GM23248 (cell line): Measurements from ENCODE around the gene CORIN. TPM values are rescaled to one million over a fixed set of nuclear protein-coding genes. Genes with fewer than 3 reads are reported as not detected.

Experiments used
- DNase-seq: peaks from one replicate; pipeline ENCODE4 v3.0.0-alpha.2; 2015
- H2AFZ ChIP-seq: fragments of 200-600 bp; sonication (generic); 2 replicates; pipeline ENCODE4 v1.6.1; 2016; ENCODE audit warnings: antibody characterized with exemption
- H3F3A ChIP-seq: fragments of 200-600 bp; sonication (generic); 2 replicates; pipeline ENCODE4 v1.6.1; 2016; ENCODE audit warnings: mild to moderate bottlenecking, antibody characterized with exemption, mixed run types; ENCODE audit not compliant: insufficient read depth
- H3K27ac ChIP-seq: fragments of 200-600 bp; sonication (generic); 2 replicates; pipeline ENCODE4 v1.5.1; 2016; ENCODE audit warnings: mild to moderate bottlenecking
- H3K27me3 ChIP-seq: fragments of 200-600 bp; sonication (generic); replicated peaks from 2 replicates; pipeline ENCODE4 v1.6.1; 2016; ENCODE audit warnings: mild to moderate bottlenecking; ENCODE audit not compliant: insufficient read depth
- H3K36me3 ChIP-seq: fragments of 200-600 bp; sonication (generic); 2 replicates; pipeline ENCODE4 v1.6.1; 2016; ENCODE audit warnings: low read depth, mild to moderate bottlenecking
- H3K4me1 ChIP-seq: fragments of 200-600 bp; sonication (generic); 2 replicates; pipeline ENCODE4 v1.6.1; 2016; ENCODE audit warnings: mild to moderate bottlenecking; ENCODE audit not compliant: insufficient read depth
- H3K4me2 ChIP-seq: fragments of 200-600 bp; sonication (generic); one replicate; pipeline ENCODE4 v1.6.1; 2016; ENCODE audit warnings: mild to moderate bottlenecking; ENCODE audit not compliant: unreplicated experiment
- H3K4me3 ChIP-seq: fragments of 200-600 bp; sonication (generic); 2 replicates; pipeline ENCODE4 v1.5.1; 2016; ENCODE audit warnings: mild to moderate bottlenecking
- H3K79me2 ChIP-seq: fragments of 200-600 bp; sonication (generic); 2 replicates; pipeline ENCODE4 v1.6.1; 2016; ENCODE audit warnings: mild to moderate bottlenecking; ENCODE audit not compliant: insufficient read depth
- H3K9ac ChIP-seq: fragments of 200-600 bp; sonication (generic); 2 replicates; pipeline ENCODE4 v1.6.1; 2016; ENCODE audit warnings: mild to moderate bottlenecking
- H3K9me2 ChIP-seq: fragments of 200-600 bp; sonication (generic); 2 replicates; pipeline ENCODE4 v1.6.1; 2016; ENCODE audit warnings: mixed run types, mild to moderate bottlenecking, moderate library complexity; ENCODE audit not compliant: insufficient read depth
- H3K9me3 ChIP-seq: fragments of 200-600 bp; sonication (generic); one replicate; pipeline ENCODE4 v1.6.1; 2017; ENCODE audit warnings: low read depth
- H4K20me1 ChIP-seq: fragments of 200-600 bp; sonication (generic); 2 replicates; pipeline ENCODE4 v1.6.0; 2016; ENCODE audit not compliant: insufficient read depth
- EZH2 ChIP-seq: fragments of 200-600 bp; sonication (generic); IDR thresholded peaks from 2 replicates; pipeline ENCODE4 v1.6.1; 2018; ENCODE audit warnings: antibody characterized with exemption, mild to moderate bottlenecking; ENCODE audit not compliant: insufficient read depth, poor library complexity, severe bottlenecking
- EZH2phosphoT487 ChIP-seq: fragments of 200-600 bp; sonication (generic); IDR thresholded peaks from 2 replicates; pipeline ENCODE4 v1.6.1; 2018; ENCODE audit warnings: antibody characterized with exemption, moderate library complexity, mild to moderate bottlenecking, low read depth; ENCODE audit not compliant: insufficient read depth
- WGBS, 2 experiments: methylation state at CpG; one replicate each; pipeline ENCODE4 v1.1.6; 2015 to 2017; ENCODE audit warnings: low lambda C conversion rate in 2 of 2, low coverage in 1 of 2; ENCODE audit errors: missing lambda C conversion rate in 2 of 2; 5-methylcytosine and 5-hydroxymethylcytosine counted together
- in situ Hi-C: fragments of 300-500 bp; cut with MboI; formaldehyde crosslinking; loops from 2 replicates; pipeline ENCODE4 v1.15.0; 2020
- polyA plus RNA-seq: library from polyadenylated mRNA; unstranded; fragments of >200 nt; fragmentation: Nextera tagmentation; extraction: Ambion mirVana; gene quantifications from 2 replicates; pipeline ENCODE4 v1.2.1, GENCODE V29; 2016
- total RNA-seq: library from RNA; depleted of rRNA; stranded (reverse); fragments of >200 nt; shearing (Covaris generic); gene quantifications from 2 replicates; pipeline ENCODE4 v1.2.3, GENCODE V29; 2014

The CORIN gene
- total and polyA plus RNA-seq, 2 experiments from 2014 or later, result 0.70 to 0.86 TPM

DNA sequence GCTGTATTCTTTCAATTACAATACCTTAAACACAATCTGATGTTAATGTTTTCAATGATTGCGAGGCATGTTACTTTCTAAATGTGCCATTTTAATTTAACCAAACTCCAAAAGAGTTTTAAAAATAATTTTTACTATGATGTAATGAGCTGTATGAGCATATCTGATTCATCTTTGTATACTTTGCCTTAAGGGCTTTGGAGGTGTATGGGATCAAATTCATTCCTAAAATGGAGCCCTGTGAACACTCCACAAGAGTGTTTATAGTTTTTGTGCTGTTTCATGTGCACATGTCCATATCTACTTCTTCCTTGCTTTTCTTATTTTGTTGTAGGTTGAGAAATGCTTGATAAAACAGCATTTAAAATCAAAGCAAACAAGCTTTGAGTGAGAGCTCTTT, 270.4 kb downstream of the CORIN start:
- in situ Hi-C loops, result loop anchor here (10.0 kb wide), 1 partner anchor 173 kb away; no protein-coding TSS in a partner anchor
- TF ChIP-seq EZH2phosphoT487 (no peak), EZH2 (no peak)
- H3K9me2 ChIP-seq, result no peaks in the 10 kb centered on the region

GRCh38 chr4:47566969-47567368, 270.9 kb downstream of the CORIN start:
- H3K79me2 ChIP-seq, result no peaks in the 10 kb centered on the region
- no peak overlapping the region for H3K9ac ChIP-seq
- no peaks in the 10 kb centered on the region for H3K27me3 ChIP-seq
- TF ChIP-seq EZH2 (no peak), EZH2phosphoT487 (no peak)
- H3K9me3 ChIP-seq, result no peaks in the 10 kb centered on the region
- H3K36me3 ChIP-seq, result peaks cover 55% of the 10 kb centered on the region
- H4K20me1 ChIP-seq, result no peaks in the 10 kb centered on the region
- no peak overlapping the region for H3K4me2 ChIP-seq
- peaks cover 26% of the 10 kb centered on the region for H3K4me1 ChIP-seq
- in situ Hi-C loops, result loop anchor here (10.0 kb wide), 1 partner anchor 172 kb away; no protein-coding TSS in a partner anchor
- peaks cover 10% of the 10 kb centered on the region for H3F3A ChIP-seq
- H2AFZ ChIP-seq, result no peak overlapping the region
- no peaks in the 10 kb centered on the region for H3K9me2 ChIP-seq
- H3K4me3 ChIP-seq, result no peak overlapping the region
- H3K27ac ChIP-seq, result no peak overlapping the region
- DNase-seq, result no peak

More for the DNA sequence above, 270.4 kb downstream of the CORIN start:
- H3K36me3 ChIP-seq, result peaks cover 54% of the 10 kb centered on the region
- H3F3A ChIP-seq, result peaks cover 5% of the 10 kb centered on the region; the same call in 1 of the 2 replicates
- H3K27me3 ChIP-seq, result no peaks in the 10 kb centered on the region
- H2AFZ ChIP-seq, result no peak overlapping the region
- no peak overlapping the region for H3K4me2 ChIP-seq
- 98 to 100% methylated on average over 1 of the region's 1 CpG for WGBS, 2 experiments
- H3K79me2 ChIP-seq, result no peaks in the 10 kb centered on the region
- DNase-seq, result peak; percentile 21
- H3K4me1 ChIP-seq, result peaks cover 21% of the 10 kb centered on the region
- no peak overlapping the region for H3K4me3 ChIP-seq
- no peak overlapping the region for H3K9ac ChIP-seq
- H3K9me3 ChIP-seq, result no peaks in the 10 kb centered on the region
- H3K27ac ChIP-seq, result no peak overlapping the region
- H4K20me1 ChIP-seq, result no peaks in the 10 kb centered on the region

- Histone ChIP-seq H4K20me1 (no peaks in the 10 kb centered on the region), H3K27ac (no peak overlapping the region), H3K9me3 (no peaks in the 10 kb centered on the region), H3K4me2 (no peak overlapping the region), H2AFZ (no peak overlapping the region), H3K36me3 (peaks cover 55% of the 10 kb centered on the region), H3F3A (peaks cover 14% of the 10 kb centered on the region), H3K4me3 (no peak overlapping the region), H3K79me2 (no peaks in the 10 kb centered on the region), H3K9ac (no peak overlapping the region), H3K4me1 (peaks cover 27% of the 10 kb centered on the region), H3K9me2 (no peaks in the 10 kb centered on the region), H3K27me3 (no peaks in the 10 kb centered on the region)
- no peak for TF ChIP-seq EZH2phosphoT487
- TF ChIP-seq EZH2, result no peak
- DNase-seq, result no peak
- in situ Hi-C loops, result loop anchor here (10.0 kb wide), 1 partner anchor 172 kb away; no protein-coding TSS in a partner anchor
- WGBS, 2 experiments, result 96 to 98% methylated on average over 2 of the region's 2 CpGs
Measured at GRCh38 chr4:47566566-47566965, 271.3 kb downstream of the CORIN start.

- peaks cover 20% of the 10 kb centered on the region for H3F3A ChIP-seq
- H3K4me3 ChIP-seq, result no peak overlapping the region
- no peak overlapping the region for H3K9ac ChIP-seq
- TF ChIP-seq EZH2phosphoT487 (no peak), EZH2 (no peak)
- peaks cover 21% of the 10 kb centered on the region for H3K4me1 ChIP-seq
- H3K27ac ChIP-seq, result no peak overlapping the region
- H2AFZ ChIP-seq, result no peak overlapping the region
- H3K9me2 ChIP-seq, result no peaks in the 10 kb centered on the region
- H4K20me1 ChIP-seq, result no peaks in the 10 kb centered on the region
- in situ Hi-C loops, result loop anchor here (10.0 kb wide), 1 partner anchor 167 kb away; no protein-coding TSS in a partner anchor
- DNase-seq, result no peak
- no peaks in the 10 kb centered on the region for H3K79me2 ChIP-seq
- H3K9me3 ChIP-seq, result no peaks in the 10 kb centered on the region
- 54 to 59% methylated on average over 3 of the region's 3 CpGs for WGBS, 2 experiments
- peaks cover 60% of the 10 kb centered on the region for H3K36me3 ChIP-seq
- no peaks in the 10 kb centered on the region for H3K27me3 ChIP-seq
- H3K4me2 ChIP-seq, result no peak overlapping the region
Measured at GRCh38 chr4:47562297-47562696, 275.6 kb downstream of the CORIN start.

- H3K9me2 ChIP-seq, result no peaks in the 10 kb centered on the region
- no peak overlapping the region for H3K9ac ChIP-seq
- H3K27ac ChIP-seq, result no peak overlapping the region
- peaks cover 16% of the 10 kb centered on the region for H3K4me1 ChIP-seq
- no peaks in the 10 kb centered on the region for H3K27me3 ChIP-seq
- no peak overlapping the region for H3K4me2 ChIP-seq
- H3K36me3 ChIP-seq, result peaks cover 61% of the 10 kb centered on the region
- peaks cover 20% of the 10 kb centered on the region for H3F3A ChIP-seq
- DNase-seq, result no peak
- no peaks in the 10 kb centered on the region for H4K20me1 ChIP-seq
- H3K4me3 ChIP-seq, result no peak overlapping the region
- WGBS, 2 experiments, result 92 to 94% methylated on average over 1 of the region's 1 CpG
- TF ChIP-seq EZH2, result no peak
- TF ChIP-seq EZH2phosphoT487, result no peak
- in situ Hi-C loops, result loop anchor here (10.0 kb wide), 1 partner anchor 167 kb away; no protein-coding TSS in a partner anchor
- H3K9me3 ChIP-seq, result no peaks in the 10 kb centered on the region
- H3K79me2 ChIP-seq, result no peaks in the 10 kb centered on the region
- no peak overlapping the region for H2AFZ ChIP-seq
Measured at GRCh38 chr4:47561331-47561730, 276.5 kb downstream of the CORIN start.
